ENCODE data around the gene MICA.

DNA sequence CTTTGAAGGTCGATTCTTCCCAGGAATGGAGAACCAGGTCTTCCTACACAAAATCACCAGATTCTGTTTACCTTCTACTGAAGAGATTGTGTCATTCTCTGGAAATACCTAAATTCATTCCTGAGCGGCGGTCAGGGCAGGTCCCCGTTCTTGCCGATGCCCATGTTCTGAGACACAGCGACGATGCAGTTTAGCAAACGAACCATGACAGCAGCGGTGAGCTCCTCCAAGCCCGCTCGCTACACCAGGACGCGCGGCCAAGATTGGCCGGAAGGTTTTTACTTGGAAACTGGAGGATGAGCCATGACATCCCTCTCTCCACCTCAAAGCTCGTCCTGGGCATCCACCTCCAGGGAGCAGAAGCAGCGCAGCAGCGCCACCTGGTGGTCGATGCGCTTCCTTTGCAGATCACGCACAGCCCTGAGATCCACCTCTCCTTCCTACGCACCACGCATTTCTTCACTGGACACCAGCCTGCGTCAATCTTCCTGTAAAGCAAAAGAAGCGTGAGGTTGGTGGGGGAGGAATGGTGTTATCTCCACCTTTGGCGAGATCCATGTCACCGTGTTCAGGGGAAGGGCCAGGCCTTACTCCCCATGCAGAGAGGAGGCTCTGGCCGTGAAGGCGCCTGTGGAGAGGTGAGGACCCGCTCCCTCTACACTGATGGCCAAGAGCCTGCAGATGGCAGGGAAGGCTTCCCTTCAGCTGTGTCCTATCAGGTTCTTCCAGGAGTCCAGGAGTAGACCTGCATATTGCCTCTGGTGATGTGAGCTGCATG is 36.5 kb upstream of the MICA start:
- no peak for TF ChIP-seq POLR2AphosphoS5 (IDR thresholded peaks at IDR 0.05; ENCODE audit: low read depth, low read length)
- no peak for TF ChIP-seq POLR2A (IDR thresholded peaks at IDR 0.05; ENCODE audit: low read depth, low read length)
- TF ChIP-seq TAF1 (IDR thresholded peaks at IDR 0.05; ENCODE audit: borderline replicate concordance, low read depth, low read length): no peak
